TTC549 (cell line): ENCODE data around the gene GABRG3.

ENCODE experiments used
- FAIRE-seq: peaks from 2 replicates; lab custom pipeline; 2012; peaks lifted over from hg19 to GRCh38; lab: Jason Lieb, UNC

The GABRG3 gene

DNA sequence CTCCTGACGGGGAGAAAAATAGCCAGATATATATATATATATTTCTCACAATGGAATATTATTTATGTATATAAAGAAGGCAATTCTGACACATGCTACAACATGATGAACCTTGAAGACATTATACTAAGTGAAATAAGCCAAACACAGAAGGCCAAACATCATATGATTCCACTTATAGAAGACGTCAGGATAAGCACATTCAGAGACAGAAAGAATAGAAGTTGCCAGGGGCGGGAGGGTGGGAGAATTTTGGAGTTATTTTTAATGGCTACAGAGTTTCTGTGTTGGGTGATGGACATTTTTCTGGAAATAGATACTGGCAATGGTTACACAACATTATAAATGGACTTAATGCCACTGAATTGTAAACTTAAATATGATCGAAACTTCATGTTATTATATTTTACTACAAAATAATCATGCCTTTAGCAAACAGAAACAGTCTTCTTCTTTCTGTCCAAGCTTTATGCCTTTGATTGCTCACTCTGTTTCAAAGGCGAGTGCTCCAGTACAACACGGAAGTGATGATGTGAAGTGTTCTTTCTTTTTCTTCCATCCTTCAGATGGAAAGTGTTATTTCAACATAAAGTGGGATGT lies 614.2 kb downstream of the GABRG3 start:
- no peak for FAIRE-seq

DNA sequence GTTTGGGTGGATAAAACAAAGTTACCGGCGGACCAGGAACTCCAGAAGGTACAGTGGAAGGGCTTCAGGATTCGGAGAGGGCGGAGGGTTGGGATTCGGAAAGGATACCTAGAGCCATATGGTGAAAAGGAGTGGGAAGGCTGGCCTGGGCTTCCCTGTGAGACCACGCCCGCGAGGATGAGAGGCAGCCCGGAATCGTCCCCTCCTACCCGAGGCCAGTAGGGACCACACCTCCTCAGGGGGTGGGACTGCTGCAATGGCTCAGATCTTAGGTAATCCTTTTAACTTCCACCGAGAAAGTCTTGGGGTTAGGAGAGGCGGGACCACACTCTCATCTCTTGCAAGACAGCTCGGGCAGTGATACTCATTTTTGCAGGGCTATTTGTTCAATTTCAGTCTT lies 616.8 kb downstream of the GABRG3 start:
- FAIRE-seq, result no peak

DNA sequence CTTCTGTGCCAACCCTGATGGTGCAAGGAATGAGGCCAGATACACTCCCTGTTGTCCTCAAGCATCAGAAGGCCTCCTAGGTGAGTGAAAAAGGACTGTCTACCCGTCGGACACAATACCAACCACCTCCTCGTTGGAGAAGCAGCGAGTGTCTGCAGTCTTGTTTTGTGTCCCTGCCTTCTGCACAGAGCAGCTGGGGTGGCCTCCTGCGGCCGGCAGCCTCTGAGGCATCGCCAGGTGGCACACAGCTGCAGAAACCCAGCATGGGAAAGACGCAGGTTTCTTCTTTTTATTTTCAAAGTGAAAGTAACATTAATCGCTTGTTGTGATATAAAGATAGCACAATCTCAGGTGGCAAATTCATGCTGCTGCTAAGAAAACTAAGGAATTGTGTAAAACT lies 618.3 kb downstream of the GABRG3 start:
- FAIRE-seq, result no peak

DNA sequence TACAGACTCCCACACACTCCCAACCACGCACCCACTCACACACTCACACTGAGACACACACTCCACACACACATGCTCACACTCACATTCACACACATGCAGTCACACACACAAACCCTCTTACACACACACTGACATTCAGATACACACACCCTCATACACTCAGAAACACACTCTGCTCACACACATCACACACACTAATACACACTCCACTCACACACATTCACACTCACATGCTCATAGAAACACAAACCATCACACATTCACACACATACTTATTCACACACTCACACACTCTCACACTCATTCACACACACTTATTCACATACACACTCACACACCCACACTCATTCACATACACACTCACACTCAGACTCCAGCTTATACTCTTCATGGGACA lies 618.8 kb downstream of the GABRG3 start:
- FAIRE-seq, result no peak
